Transverse colon (tissue), 4 donors: ENCODE measurements around the gene TRAF6. TPM values are rescaled to one million over a fixed set of nuclear protein-coding genes. Genes with fewer than 3 reads are reported as not detected.
A peak's percentile ranks its signal among the peaks of the same experiment; 100 is the strongest.

Experiments used
- DNase-seq: peaks from one replicate; pipeline ENCODE4 v3.0.0-alpha.2; 2019
- H3K27ac ChIP-seq, 4 donors: fragments of 200-600 bp; sonication (generic); 2 replicates each; pipeline ENCODE4 v1.5.1; 2016 to 2018; ENCODE audit warnings: inconsistent platforms in 4 of 4
- H3K27me3 ChIP-seq: fragments of 200-600 bp; sonication (generic); 2 replicates; pipeline ENCODE4 v1.5.1; 2017; ENCODE audit warnings: inconsistent platforms
- H3K36me3 ChIP-seq, 4 donors: fragments of 200-600 bp; sonication (generic); 2 replicates each; pipeline ENCODE4 v1.5.1; 2017 to 2019; ENCODE audit warnings: inconsistent platforms in 4 of 4
- H3K4me1 ChIP-seq, 4 donors: fragments of 200-600 bp; sonication (generic); 2 replicates each; pipeline ENCODE4 v1.5.1; 2017 to 2020; ENCODE audit warnings: inconsistent platforms in 4 of 4
- H3K4me3 ChIP-seq, 4 donors: fragments of 200-600 bp; sonication (generic); 1 replicate in 1 of 4; 2 replicates in 3 of 4; pipeline versions ENCODE4 v1.5.1 to v1.6.1; 2017 to 2019; ENCODE audit warnings: inconsistent platforms in 4 of 4
- H3K9me3 ChIP-seq, 2 donors: fragments of 200-600 bp; sonication (generic); 2 replicates each; pipeline ENCODE4 v1.5.1; 2017 to 2019; ENCODE audit warnings: inconsistent platforms in 2 of 2
- CTCF ChIP-seq, 5 experiments: fragments of 200-600 bp in 3 of 5; fragments of 450-650 bp in 2 of 5; sonication (generic) in 3 of 5; IDR thresholded peaks; 1 replicate in 2 of 5; 2 replicates in 3 of 5; pipeline ENCODE4 v1.5.1; 2016 to 2017; ENCODE audit warnings: antibody characterized with exemption in 5 of 5, inconsistent platforms in 3 of 5, mild to moderate bottlenecking in 2 of 5, moderate library complexity in 1 of 5
- EP300 ChIP-seq: sonication (generic); formaldehyde crosslinking; IDR thresholded peaks from one replicate; pipeline ENCODE4 v1.6.1; 2017; ENCODE audit warnings: antibody characterized with exemption, low read depth
- POLR2A ChIP-seq: fragments of 450-650 bp; IDR thresholded peaks from one replicate; pipeline ENCODE4 v1.6.1; 2016; ENCODE audit warnings: antibody characterized with exemption, mild to moderate bottlenecking, moderate library complexity
- POLR2AphosphoS5 ChIP-seq, 3 donors: sonication (generic); formaldehyde crosslinking; IDR thresholded peaks; one replicate each; pipeline ENCODE4 v1.6.1; 2016; ENCODE audit warnings: antibody characterized with exemption in 3 of 3
- WGBS, 2 donors: methylation state at CpG; one replicate each; pipeline ENCODE4 v1.1.5; 2018; ENCODE audit warnings: low coverage in 1 of 2; 5-methylcytosine and 5-hydroxymethylcytosine counted together
- in situ Hi-C, 4 donors: fragments of 200-750 bp; cut with MboI; loops; one replicate each; pipeline versions ENCODE4 v1.15.0 to v1.15.1; 2017; ENCODE audit warnings: low sequenced_read_pairs in 3 of 4, low pct_ligation_motif_present in 1 of 4, low pct_unique_long_range_greater_than_20kb in 1 of 4
- intact Hi-C: fragments of 100-400 bp; cut with DNase I; formaldehyde crosslinking; loops from one replicate; pipeline ENCODE4 v1.15.1; 2023; ENCODE audit warnings: low total_unique reads
- total RNA-seq, 4 donors: library from RNA; depleted of rRNA; stranded (reverse); fragments of >200 nt; gene quantifications; one replicate each; pipeline ENCODE4 v1.1.0, GENCODE V29; 2016

TRAF6 gene
- total RNA-seq, 4 donors from 2014 or later: 0.80 to 16.4 (median 10.4) TPM

DNA sequence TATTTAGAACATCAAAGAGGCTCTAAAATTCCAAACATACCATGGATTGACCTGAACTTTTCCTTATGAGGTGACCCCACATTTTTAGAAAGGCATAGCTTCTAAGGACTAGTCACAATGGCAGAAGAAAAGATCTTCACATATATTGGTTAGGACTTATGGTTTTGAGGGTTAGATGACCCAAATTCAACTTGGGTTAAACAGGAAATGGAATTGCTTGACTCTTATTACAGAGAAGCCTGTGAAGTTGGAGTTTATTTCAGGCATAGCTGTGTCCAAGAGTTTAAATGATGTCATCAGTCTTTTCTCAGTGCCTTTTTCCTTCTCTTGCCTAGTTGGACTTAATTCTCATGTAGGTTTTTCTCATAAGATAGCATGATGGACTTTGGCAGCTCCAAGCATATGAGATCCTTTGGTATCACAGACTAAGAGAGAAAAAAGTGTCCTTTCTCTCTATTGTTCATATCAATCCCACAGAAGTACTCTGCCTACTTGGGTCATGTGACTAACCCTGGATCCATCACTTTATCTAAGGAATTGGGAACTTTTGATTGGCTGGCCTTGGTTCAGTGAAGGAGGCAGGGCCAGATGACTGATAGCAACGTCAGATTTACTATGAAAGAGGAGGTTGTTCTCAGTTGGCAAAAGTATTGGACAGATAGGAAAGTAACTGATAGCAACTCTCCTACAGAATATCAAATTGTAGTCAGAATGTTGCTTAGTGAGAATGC is 40.5 kb upstream of the TRAF6 start:
- no peaks in the 10 kb centered on the region for H3K27me3 ChIP-seq
- intact Hi-C loops: no loop called here
- no peak for DNase-seq
- H3K36me3 ChIP-seq: no peaks in the 10 kb centered on the region
- no peaks in the 10 kb centered on the region for H3K9me3 ChIP-seq
- 37 to 60% methylated on average over 1 of the region's 1 CpG for WGBS, 2 donors
- no peak overlapping the region for H3K27ac ChIP-seq
- in situ Hi-C loops: no loop called here
- TF ChIP-seq POLR2AphosphoS5 (IDR thresholded peaks at IDR 0.05): no peak
- no peak for TF ChIP-seq POLR2A
- no peak for TF ChIP-seq CTCF (IDR thresholded peaks at IDR 0.05)
- no peak for TF ChIP-seq EP300
- H3K4me1 ChIP-seq: no peaks in the 10 kb centered on the region
- H3K4me3 ChIP-seq: no peak overlapping the region

DNA sequence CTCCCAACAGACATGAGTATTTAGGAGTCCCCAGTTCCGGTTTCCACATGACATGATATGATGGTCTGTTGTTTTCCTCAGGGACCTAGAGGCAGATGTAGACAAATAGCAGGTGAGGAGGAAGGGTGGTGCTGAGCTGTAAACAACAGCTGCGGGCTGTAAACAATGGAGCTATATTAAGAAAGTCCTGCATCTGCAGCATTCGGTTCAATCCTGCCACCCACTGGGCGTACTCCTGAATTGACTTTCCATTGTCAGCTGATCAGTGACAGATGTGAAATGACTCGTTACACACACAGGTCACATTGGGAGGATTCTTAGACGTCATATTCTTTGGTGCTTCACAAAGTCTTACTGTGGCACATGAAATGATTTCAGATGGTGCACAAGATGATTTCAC is 30.9 kb upstream of the TRAF6 start:
- H3K4me3 ChIP-seq: no peak overlapping the region
- intact Hi-C loops (no loop called here), in situ Hi-C loops (no loop called here)
- H3K27me3 ChIP-seq: no peaks in the 10 kb centered on the region
- H3K36me3 ChIP-seq: no peaks in the 10 kb centered on the region
- WGBS, 2 donors: 19 to 80% methylated on average over 1 to 6 of the region's 6 CpGs
- peaks cover 0 to 5% (median 0%) of the 10 kb centered on the region in 4 donors for H3K4me1 ChIP-seq
- DNase-seq: peak; percentile 51
- H3K27ac ChIP-seq: no peak overlapping the region
- H3K9me3 ChIP-seq: no peaks in the 10 kb centered on the region
- TF ChIP-seq CTCF (IDR thresholded peaks at IDR 0.05): peak in 4 of 5 experiments; percentile 28 to 35 (median 32)
- no peak for TF ChIP-seq EP300
- peak in 1 of 3 donors; percentile 7 for TF ChIP-seq POLR2AphosphoS5 (IDR thresholded peaks at IDR 0.05)

DNA sequence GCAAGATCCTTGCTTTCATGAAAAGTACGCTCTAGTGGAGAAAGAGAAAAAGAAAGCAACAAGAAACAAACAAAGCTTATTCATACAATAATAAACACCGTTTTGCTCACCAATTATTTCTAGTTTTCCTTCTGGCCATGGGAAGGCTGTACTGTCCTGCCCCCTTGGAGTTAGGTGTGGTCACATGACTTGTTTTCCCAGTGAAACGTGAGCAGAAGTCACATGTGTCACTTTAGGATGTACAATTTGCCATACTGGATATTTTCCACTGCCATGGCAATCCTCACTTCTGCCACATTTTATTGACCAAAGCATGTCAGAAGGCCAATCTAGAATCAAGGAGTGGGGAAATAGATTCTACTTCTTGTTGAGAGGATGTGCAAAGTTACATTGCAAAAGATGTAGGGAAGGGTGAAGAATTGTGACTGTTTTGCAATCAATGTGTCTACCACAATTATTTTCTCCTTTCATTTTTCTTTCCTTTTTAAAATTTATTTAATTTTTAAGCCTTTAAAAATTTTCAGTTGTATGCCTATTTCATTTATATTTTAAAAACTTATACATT is 24.3 kb upstream of the TRAF6 start:
- no peak for DNase-seq
- H3K36me3 ChIP-seq: no peaks in the 10 kb centered on the region
- intact Hi-C loops (no loop called here), in situ Hi-C loops (no loop called here)
- WGBS, 2 donors: 63 to 69% methylated on average over 3 of the region's 3 CpGs
- TF ChIP-seq CTCF (IDR thresholded peaks at IDR 0.05) (no peak), POLR2AphosphoS5 (IDR thresholded peaks at IDR 0.05) (no peak), POLR2A (no peak), EP300 (no peak)
- no peaks in the 10 kb centered on the region for H3K9me3 ChIP-seq
- H3K27ac ChIP-seq: no peak overlapping the region
- no peak overlapping the region for H3K4me3 ChIP-seq
- no peaks in the 10 kb centered on the region for H3K27me3 ChIP-seq
- H3K4me1 ChIP-seq: no peaks in the 10 kb centered on the region

- WGBS, 2 donors: 31 to 39% methylated on average over 4 to 8 of the region's 8 CpGs
- TF ChIP-seq POLR2A: no peak
- no peak for TF ChIP-seq CTCF (IDR thresholded peaks at IDR 0.05)
- TF ChIP-seq EP300: no peak
- no peak for TF ChIP-seq POLR2AphosphoS5 (IDR thresholded peaks at IDR 0.05)
- Histone ChIP-seq H3K9me3 (no peaks in the 10 kb centered on the region), H3K27me3 (no peaks in the 10 kb centered on the region), H3K27ac (no peak overlapping the region), H3K36me3 (no peaks in the 10 kb centered on the region), H3K4me3 (no peak overlapping the region), H3K4me1 (no peaks in the 10 kb centered on the region)
- no peak for DNase-seq
- in situ Hi-C loops: no loop called here
- intact Hi-C loops: no loop called here
Measured at GRCh38 chr11:36532941-36533601, 23.0 kb upstream of the TRAF6 start.
